Fibroblast of the aortic adventitia (primary cell): Measurements from ENCODE around the gene HSPB7. TPM values are rescaled to one million over a fixed set of nuclear protein-coding genes. Genes with fewer than 3 reads are reported as not detected.
"Not testable (repeated sequence)": the region's sequence is repeated elsewhere in the genome, so short reads cannot be mapped to it uniquely, and the experiment has no call there.

Experiments
- DNase-seq: peaks from one replicate; pipeline ENCODE4 v3.0.0-alpha.2; 2010; ENCODE audit warnings: low read depth
- H3K4me3 ChIP-seq: 2 replicates; pipeline ENCODE4 v1.5.1; 2011; ENCODE audit warnings: low read depth, mild to moderate bottlenecking, control low read depth, low read length, moderate library complexity
- total RNA-seq: library from RNA; depleted of rRNA; stranded (reverse); fragments of >200 nt; gene quantifications from 2 replicates; pipeline ENCODE4 v1.2.3, GENCODE V29; 2012; ENCODE audit warnings: low replicate concordance
- TF ChIP-seq, protein P1 (sequence below): IDR thresholded peaks from 2 replicates; pipeline ENCODE4 v1.5.1; 2011; ENCODE audit warnings: mild to moderate bottlenecking, low read length, control low read depth, inconsistent platforms; ENCODE audit not compliant: insufficient read depth

HSPB7 gene
- total RNA-seq, 1 donor, result 8.9 TPM

DNA sequence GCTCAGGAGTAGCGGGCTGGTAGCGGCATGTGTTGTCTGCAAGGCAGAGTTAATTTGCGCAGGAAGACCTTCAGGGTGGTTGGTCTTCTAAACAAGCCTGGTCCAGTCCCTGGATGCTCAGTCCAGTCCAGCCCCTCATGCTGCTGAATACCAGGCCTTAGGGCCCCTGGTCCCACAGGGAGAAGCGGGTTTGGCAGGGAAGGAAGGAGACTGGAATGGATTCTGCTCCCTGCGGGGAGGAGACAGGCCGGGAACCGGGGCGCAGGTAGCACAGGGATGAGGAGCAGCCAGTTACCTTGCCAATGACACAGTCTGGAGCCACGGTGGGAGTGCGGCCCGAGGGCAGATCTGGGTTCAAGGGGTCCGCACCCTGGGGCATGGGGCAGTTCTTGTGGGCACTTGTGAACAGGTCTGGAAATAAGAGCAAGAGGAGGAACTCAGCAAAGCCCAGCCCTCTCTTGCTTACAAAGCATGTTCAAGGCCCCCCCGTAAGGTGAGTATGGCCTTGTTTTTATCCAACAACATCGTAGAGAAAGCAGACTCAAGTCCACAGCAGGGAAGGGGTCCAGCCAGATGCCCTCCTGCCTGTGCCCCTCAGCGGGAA lies 45.5 kb upstream of the HSPB7 start:
- DNase-seq, result no peak

DNA sequence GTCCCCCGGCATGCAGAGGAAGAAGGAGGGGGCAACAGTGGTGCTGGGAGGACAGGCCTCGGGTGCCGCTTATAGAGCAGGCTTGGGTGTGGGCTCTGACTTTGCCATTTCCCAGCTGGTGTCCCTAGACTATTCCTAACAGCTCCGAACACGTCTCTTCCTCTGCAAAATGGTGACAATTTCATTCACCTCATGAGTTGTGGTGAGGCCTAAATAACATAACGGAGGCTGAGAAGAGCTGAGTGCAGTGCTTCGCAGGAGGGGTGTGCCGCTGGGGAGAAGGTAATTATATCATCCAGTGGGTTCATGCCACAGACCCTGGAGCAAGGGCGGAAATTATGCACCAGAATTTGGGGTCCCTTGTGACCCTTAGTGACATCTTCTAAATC lies 44.8 kb upstream of the HSPB7 start:
- DNase-seq, H3K4me3 ChIP-seq: not testable (repeated sequence)

More for the DNA sequence above, 45.5 kb upstream of the HSPB7 start:
- TF ChIP-seq, protein P1, sequence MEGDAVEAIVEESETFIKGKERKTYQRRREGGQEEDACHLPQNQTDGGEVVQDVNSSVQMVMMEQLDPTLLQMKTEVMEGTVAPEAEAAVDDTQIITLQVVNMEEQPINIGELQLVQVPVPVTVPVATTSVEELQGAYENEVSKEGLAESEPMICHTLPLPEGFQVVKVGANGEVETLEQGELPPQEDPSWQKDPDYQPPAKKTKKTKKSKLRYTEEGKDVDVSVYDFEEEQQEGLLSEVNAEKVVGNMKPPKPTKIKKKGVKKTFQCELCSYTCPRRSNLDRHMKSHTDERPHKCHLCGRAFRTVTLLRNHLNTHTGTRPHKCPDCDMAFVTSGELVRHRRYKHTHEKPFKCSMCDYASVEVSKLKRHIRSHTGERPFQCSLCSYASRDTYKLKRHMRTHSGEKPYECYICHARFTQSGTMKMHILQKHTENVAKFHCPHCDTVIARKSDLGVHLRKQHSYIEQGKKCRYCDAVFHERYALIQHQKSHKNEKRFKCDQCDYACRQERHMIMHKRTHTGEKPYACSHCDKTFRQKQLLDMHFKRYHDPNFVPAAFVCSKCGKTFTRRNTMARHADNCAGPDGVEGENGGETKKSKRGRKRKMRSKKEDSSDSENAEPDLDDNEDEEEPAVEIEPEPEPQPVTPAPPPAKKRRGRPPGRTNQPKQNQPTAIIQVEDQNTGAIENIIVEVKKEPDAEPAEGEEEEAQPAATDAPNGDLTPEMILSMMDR, result no peak
- H3K4me3 ChIP-seq, result no peak overlapping the region

DNA sequence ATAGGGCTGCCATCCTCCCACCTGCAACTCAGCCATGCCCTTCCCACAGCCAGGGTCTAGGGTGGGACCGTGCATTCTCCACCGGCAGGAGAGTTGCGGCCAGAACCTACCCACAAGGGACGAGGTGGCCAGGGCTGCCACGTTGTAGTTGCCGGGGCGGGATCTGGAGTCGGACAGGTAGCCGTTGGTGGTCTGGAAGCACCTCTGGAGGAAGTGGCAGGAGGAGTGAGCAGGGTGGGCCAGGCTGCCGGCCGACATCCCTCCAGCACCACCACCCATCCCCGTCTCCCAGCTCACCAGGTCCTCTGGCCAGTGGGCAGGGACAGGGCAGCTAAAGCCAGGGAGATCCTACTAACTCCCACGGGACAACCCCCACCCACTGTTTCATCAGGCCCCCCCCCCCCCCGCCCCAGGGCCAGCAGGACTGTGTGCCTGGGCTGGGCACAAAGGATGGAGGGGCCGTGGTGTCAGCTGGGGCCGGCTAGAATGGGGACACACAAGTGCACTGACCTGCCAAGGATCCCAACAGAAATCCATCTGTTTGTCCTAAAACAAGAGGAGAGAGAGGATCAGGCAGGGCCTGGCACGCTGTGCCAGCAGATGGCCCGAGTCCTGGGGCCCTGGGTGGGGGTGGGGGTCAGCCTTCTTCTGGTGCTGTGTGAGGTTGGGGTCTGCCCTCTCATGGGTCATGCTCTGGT lies 44.3 kb upstream of the HSPB7 start:
- DNase-seq, H3K4me3 ChIP-seq: not testable (repeated sequence)

DNA sequence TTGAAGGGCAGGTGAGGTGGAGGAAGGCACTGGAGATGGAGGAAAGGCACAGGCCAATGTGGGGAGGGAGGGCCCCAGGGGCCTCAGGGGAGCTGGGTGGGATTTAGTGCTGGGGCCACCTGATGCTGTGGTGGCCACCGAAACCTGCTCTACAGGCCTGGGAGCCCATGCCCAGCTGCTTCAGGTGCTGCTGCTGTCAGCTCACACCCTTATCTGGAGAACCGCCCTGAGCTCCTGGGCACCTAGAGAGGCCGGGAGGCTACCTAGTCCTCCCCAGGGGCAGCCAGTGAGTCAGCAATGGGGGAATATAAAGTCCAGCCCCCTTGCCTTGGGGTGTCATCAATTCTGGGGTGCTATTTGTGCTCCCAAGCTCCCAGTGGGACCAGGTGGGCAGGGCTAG lies 43.4 kb upstream of the HSPB7 start:
- no peak overlapping the region for H3K4me3 ChIP-seq
- TF ChIP-seq, protein P1, result no peak
- no peak for DNase-seq

- not testable (repeated sequence) for H3K4me3 ChIP-seq, DNase-seq
Measured at GRCh38 chr1:16058394-16059120, 40.7 kb upstream of the HSPB7 start.

DNA sequence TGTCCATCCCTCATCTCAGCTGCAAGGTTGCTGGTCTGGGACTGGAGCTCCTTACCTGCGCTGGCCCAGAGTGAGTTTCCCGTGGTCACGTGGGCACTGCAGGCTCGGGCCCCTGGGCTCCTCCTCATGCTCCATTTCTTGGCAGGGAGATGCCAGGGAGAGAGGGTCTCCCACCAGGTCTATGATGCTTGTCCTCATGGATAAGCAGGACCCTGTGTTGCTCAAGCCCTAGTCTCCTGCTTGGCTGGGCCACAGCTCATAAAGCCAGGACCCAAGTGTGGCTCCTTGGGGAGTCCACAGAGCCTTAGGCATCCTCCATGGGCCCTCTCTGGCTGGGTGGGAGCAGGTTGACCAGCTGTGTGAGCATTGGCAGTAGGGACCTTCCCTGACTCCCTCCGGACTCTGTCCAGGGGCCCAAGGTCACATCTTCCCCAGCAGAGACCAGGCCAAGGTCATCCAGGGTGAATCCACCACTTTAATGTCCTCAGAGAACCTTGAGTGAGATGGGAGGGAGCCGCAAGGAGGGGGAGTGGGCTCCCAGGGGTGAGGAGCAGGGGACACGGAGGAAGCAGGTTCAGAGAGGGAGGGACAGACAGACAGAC lies 39.6 kb upstream of the HSPB7 start:
- H3K4me3 ChIP-seq, DNase-seq: not testable (repeated sequence)

- not testable (repeated sequence) for H3K4me3 ChIP-seq, DNase-seq
Measured at GRCh38 chr1:16056521-16056912, 38.7 kb upstream of the HSPB7 start.

DNA sequence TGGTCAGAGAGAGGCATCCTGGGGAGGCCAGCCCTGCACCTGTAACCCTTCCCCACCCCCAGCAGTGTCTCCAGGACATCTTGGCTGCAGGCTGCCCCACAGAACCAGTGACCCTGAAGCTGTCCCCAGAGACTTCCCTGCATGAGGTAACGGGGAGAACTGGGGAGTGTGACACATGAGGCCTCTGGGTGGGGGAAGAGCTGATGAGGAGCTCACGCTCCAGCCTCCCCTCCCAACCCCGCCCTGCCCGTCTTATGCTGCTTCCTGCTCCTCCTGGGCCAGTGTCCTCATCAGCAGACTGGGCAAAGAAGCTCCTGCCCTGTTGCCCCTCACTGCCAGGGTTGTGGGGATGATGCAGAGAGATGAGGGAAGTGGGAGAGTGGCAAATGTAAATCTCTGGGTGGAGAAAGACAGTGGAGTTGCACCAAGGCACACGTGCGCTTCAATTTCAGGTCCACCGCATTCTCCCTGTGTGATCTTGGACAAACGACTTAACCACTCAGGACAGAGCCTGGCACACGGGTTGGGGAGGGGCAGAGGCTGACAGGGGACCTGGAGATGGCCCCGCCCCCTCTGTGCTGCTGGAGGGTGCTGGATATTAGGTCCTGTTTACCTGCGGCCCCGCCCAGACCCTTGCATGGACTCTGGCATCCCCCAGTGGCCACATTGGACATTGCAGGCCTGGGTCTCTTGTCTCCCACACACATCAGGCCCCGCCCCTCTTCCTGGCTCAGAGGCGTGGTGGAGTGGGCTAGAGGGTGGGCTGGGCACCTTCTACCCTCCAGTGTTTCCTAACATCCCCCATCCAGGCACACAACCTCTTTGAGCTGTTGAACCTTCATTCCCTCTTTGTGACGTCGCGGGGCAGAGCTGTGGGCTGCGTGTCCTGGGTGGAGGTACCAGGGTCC lies 38.0 kb upstream of the HSPB7 start:
- H3K4me3 ChIP-seq, result no peak overlapping the region
- peak; percentile 75 for DNase-seq
- TF ChIP-seq, protein P1, result peak; percentile 99
